GM12892 (cell line): ENCODE measurements around the gene GCK.

ENCODE experiments used
- POLR2A ChIP-seq: IDR thresholded peaks from 2 replicates; pipeline ENCODE4 v1.6.1; 2011; ENCODE audit warnings: low read depth, low read length, control low read depth
- POLR2AphosphoS5 ChIP-seq: IDR thresholded peaks from 2 replicates; pipeline ENCODE4 v1.6.1; 2011; ENCODE audit warnings: low read depth, low read length, control low read depth

DNA sequence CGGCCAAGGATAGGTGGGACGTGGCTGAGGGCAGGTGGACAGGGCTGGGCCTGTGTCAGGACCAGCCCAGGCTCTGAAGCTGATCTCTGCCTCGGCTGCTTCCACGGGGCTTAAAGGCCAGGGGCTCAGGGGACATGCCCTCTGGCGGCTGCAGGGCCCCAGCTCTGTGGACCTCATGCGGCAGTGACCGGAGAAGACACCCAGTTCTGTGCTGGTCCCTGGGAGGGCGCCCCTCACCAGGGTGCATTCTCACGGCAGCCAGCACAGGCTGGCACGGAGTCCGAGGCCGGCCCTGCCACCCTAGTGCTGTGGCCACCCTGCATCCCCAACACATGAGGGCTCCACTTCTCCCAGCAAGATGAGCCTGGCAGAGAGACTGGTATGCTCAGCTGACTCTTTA is 41.8 kb upstream of the GCK start:
- TF ChIP-seq POLR2A (no peak), POLR2AphosphoS5 (no peak)
